Mesendoderm (in vitro differentiated cells): ENCODE data around the gene KRTAP5-10.
A peak's percentile ranks its signal among the peaks of the same experiment; 100 is the strongest.
"Not testable (repeated sequence)": the region's sequence is repeated elsewhere in the genome, so short reads cannot be mapped to it uniquely, and the experiment has no call there.

Source experiments
- DNase-seq: peaks from one replicate; pipeline ENCODE4 v3.0.0; 2013
- H2AK5ac ChIP-seq: 2 replicates; pipeline ENCODE4 v1.6.1; 2013; ENCODE audit warnings: low read length, inconsistent platforms
- H2BK120ac ChIP-seq: 2 replicates; pipeline ENCODE4 v1.6.1; 2013; ENCODE audit warnings: low read depth, mild to moderate bottlenecking, low read length, moderate library complexity, mixed read lengths
- H2BK15ac ChIP-seq: replicated peaks from 2 replicates; pipeline ENCODE4 v1.6.1; 2013; ENCODE audit warnings: low read depth, mild to moderate bottlenecking, moderate library complexity
- H2BK5ac ChIP-seq: 2 replicates; pipeline ENCODE4 v1.6.1; 2013; ENCODE audit warnings: low read length, inconsistent platforms
- H3K18ac ChIP-seq: 2 replicates; pipeline ENCODE4 v1.6.1; 2013; ENCODE audit warnings: mild to moderate bottlenecking, low read length, mixed read lengths
- H3K23ac ChIP-seq: one replicate; pipeline ENCODE4 v1.6.1; 2013; ENCODE audit warnings: low read length
- H3K27ac ChIP-seq: 2 replicates; pipeline ENCODE4 v1.5.1; 2013; ENCODE audit warnings: low read depth, mild to moderate bottlenecking, inconsistent platforms, low read length, moderate library complexity
- H3K27me3 ChIP-seq: 2 replicates; pipeline ENCODE4 v1.6.1; 2013; ENCODE audit warnings: low read length, control low read depth, mild to moderate bottlenecking, inconsistent platforms; ENCODE audit not compliant: insufficient read depth, poor library complexity
- H3K36me3 ChIP-seq: 2 replicates; pipeline ENCODE4 v1.6.1; 2013; ENCODE audit warnings: low read length, inconsistent platforms; ENCODE audit not compliant: control insufficient read depth, insufficient read depth
- H3K4ac ChIP-seq: one replicate; pipeline ENCODE4 v1.6.1; 2013; ENCODE audit warnings: low read depth, mild to moderate bottlenecking, low read length, moderate library complexity
- H3K4me1 ChIP-seq: 2 replicates; pipeline ENCODE4 v1.6.1; 2013; ENCODE audit warnings: low read depth, low read length, inconsistent platforms; ENCODE audit not compliant: control insufficient read depth
- H3K4me2 ChIP-seq: 2 replicates; pipeline ENCODE4 v1.6.1; 2013; ENCODE audit warnings: low read length
- H3K4me3 ChIP-seq: 2 replicates; pipeline ENCODE4 v1.5.1; 2013; ENCODE audit warnings: mild to moderate bottlenecking, low read length
- H3K56ac ChIP-seq: one replicate; pipeline ENCODE4 v1.6.1; 2013; ENCODE audit warnings: low read length
- H3K79me1 ChIP-seq: 2 replicates; pipeline ENCODE4 v1.6.1; 2013; ENCODE audit warnings: low read length, inconsistent platforms
- H3K79me2 ChIP-seq: 2 replicates; pipeline ENCODE4 v1.6.1; 2013; ENCODE audit warnings: mild to moderate bottlenecking, low read length; ENCODE audit not compliant: control insufficient read depth, insufficient read depth
- H3K9ac ChIP-seq: 2 replicates; pipeline ENCODE4 v1.6.1; 2013; ENCODE audit warnings: low read length, inconsistent platforms
- H4K5ac ChIP-seq: one replicate; pipeline ENCODE4 v1.6.1; 2013; ENCODE audit warnings: low read length
- H4K8ac ChIP-seq: one replicate; pipeline ENCODE4 v1.6.1; 2013; ENCODE audit warnings: low read depth, mild to moderate bottlenecking, control low read depth, low read length, moderate library complexity
- WGBS: extraction: QIAGEN DNeasy Blood & Tissue Kit; methylation state at CpG from one replicate; pipeline ENCODE4 v1.1.7; 2013; ENCODE audit warnings: low lambda C conversion rate, missing lambda C conversion rate; ENCODE audit not compliant: insufficient coverage; ENCODE audit errors: extremely low coverage; 5-methylcytosine and 5-hydroxymethylcytosine counted together

KRTAP5-10 gene

DNA sequence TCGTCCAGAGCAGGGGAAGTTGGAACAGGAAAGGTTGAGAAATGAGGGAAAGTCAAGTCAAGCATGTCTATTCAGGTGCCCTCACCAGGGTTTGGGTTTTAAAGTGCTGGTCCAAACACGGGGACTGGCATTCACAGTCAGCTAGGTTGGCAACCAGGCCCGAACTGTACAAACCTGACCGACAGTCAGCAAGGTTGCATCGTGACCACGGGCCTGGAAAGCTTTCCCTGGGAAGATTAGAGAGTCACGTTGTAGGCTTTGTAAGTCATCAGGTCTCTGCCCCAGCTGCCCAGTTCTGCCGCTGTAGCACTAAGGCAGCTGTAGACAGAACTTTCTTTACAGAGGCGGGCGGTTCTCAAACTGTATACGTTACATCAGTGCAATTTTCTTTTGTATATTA is 7.4 kb downstream of the KRTAP5-10 start:
- no peaks in the 10 kb centered on the region for H3K79me1 ChIP-seq
- no peak for DNase-seq
- H2BK15ac ChIP-seq = no peak overlapping the region
- no peaks in the 10 kb centered on the region for H3K79me2 ChIP-seq
- no peak overlapping the region for H3K4me2 ChIP-seq
- H4K8ac ChIP-seq = no peak overlapping the region
- H3K4ac ChIP-seq = no peak overlapping the region
- no peaks in the 10 kb centered on the region for H3K4me1 ChIP-seq
- peak overlapping the region; percentile 50 for H2AK5ac ChIP-seq
- no peak overlapping the region for H3K18ac ChIP-seq
- no peak overlapping the region for H3K9ac ChIP-seq
- no peak overlapping the region for H3K4me3 ChIP-seq
- WGBS = no CpG with 5 or more reads among the region's 11 CpGs
- no peak overlapping the region for H4K5ac ChIP-seq
- H3K56ac ChIP-seq = no peak overlapping the region
- H3K23ac ChIP-seq = no peak overlapping the region
- no peaks in the 10 kb centered on the region for H3K27me3 ChIP-seq
- no peaks in the 10 kb centered on the region for H3K36me3 ChIP-seq
- no peak overlapping the region for H2BK5ac ChIP-seq
- H3K27ac ChIP-seq = no peak overlapping the region
- H2BK120ac ChIP-seq = no peak overlapping the region

DNA sequence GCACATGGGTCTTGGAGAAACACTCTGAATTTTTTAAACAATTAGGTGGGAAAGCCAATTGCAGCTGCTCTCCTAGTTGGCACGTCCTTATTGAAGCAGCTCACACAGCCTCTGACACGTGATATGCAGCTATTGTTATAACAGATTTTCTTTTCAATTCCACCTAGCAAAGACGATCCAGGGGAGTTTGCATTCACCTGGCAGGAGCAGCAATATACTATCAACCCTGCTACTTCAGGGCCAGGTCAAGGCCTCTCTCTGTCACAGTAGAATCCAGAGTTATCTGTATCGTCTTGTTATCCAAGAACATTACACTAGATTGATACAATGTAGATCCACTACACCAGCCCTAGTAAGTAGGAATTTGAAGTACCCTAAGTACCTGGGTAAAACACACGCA is 9.1 kb downstream of the KRTAP5-10 start:
- no peaks in the 10 kb centered on the region for H3K27me3 ChIP-seq
- no peaks in the 10 kb centered on the region for H3K4me1 ChIP-seq
- no peak overlapping the region for H4K8ac ChIP-seq
- H3K4me2 ChIP-seq = no peak overlapping the region
- no peak overlapping the region for H3K18ac ChIP-seq
- no peak overlapping the region for H3K56ac ChIP-seq
- no peaks in the 10 kb centered on the region for H3K79me2 ChIP-seq
- no peak overlapping the region for H2BK15ac ChIP-seq
- no peaks in the 10 kb centered on the region for H3K79me1 ChIP-seq
- H2AK5ac ChIP-seq = no peak overlapping the region
- H3K36me3 ChIP-seq = no peaks in the 10 kb centered on the region
- no peak overlapping the region for H3K9ac ChIP-seq
- no peak overlapping the region for H3K4ac ChIP-seq
- no peak overlapping the region for H3K27ac ChIP-seq
- WGBS = no CpG with 5 or more reads among the region's 5 CpGs
- no peak overlapping the region for H3K4me3 ChIP-seq
- no peak overlapping the region for H4K5ac ChIP-seq
- no peak for DNase-seq
- no peak overlapping the region for H3K23ac ChIP-seq
- no peak overlapping the region for H2BK5ac ChIP-seq
- H2BK120ac ChIP-seq = no peak overlapping the region

DNA sequence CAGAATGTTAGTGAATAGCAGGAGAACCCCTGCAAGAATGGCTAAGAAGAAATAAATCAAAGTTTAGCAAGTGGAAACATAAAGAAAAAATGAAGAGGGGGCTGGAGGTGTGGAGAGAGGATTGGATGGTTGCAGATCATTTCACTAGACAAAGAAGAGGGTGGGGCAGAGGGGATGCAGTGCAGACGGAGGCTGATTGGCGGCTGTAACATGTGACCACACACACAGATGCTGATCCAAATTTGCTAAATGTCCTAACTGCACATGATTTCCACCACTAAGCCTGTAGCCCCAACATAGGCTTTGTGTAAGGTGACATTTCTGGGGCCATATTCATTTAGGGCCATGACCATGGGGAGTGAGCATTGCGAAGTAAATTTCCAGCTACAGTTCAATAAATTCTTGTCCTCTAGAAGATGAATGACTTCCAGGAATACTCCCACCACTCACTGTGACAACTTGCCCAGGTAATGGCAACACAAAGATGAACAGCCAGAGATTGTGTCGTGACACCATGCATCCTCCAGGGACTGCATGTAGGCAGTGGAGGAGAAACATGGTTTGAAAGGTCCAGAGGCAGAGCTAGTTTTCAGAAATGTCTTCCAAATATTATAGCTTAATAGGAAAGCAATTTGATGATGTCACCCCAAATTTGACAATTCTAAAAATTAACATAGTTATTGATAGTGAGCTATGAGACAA is 10.5 kb downstream of the KRTAP5-10 start:
- no CpG with 5 or more reads among the region's 4 CpGs for WGBS
- Histone ChIP-seq H3K9ac (no peak overlapping the region), H3K56ac (no peak overlapping the region), H3K27me3 (no peaks in the 10 kb centered on the region), H2BK15ac (no peak overlapping the region), H3K23ac (no peak overlapping the region), H3K4ac (no peak overlapping the region), H3K4me1 (no peaks in the 10 kb centered on the region), H4K5ac (no peak overlapping the region), H2BK5ac (no peak overlapping the region), H3K79me1 (no peaks in the 10 kb centered on the region), H4K8ac (no peak overlapping the region), H2AK5ac (no peak overlapping the region), H3K27ac (no peak overlapping the region), H3K18ac (no peak overlapping the region), H3K79me2 (no peaks in the 10 kb centered on the region), H3K4me2 (no peak overlapping the region), H2BK120ac (no peak overlapping the region), H3K36me3 (no peaks in the 10 kb centered on the region), H3K4me3 (no peak overlapping the region)
- DNase-seq = no peak

GRCh38 chr11:71576688-71577465 is 11.5 kb downstream of the KRTAP5-10 start:
- H3K23ac ChIP-seq, H3K79me1 ChIP-seq, H3K18ac ChIP-seq, H3K36me3 ChIP-seq, H3K79me2 ChIP-seq, H2BK5ac ChIP-seq, H3K4me2 ChIP-seq, H3K9ac ChIP-seq, H3K4me1 ChIP-seq, H3K4me3 ChIP-seq, H3K4ac ChIP-seq, H4K5ac ChIP-seq, H3K56ac ChIP-seq, H3K27ac ChIP-seq, H2BK120ac ChIP-seq, H4K8ac ChIP-seq, H2AK5ac ChIP-seq, H3K27me3 ChIP-seq, DNase-seq, H2BK15ac ChIP-seq: not testable (repeated sequence)
- WGBS = no CpG with 5 or more reads among the region's 41 CpGs

DNA sequence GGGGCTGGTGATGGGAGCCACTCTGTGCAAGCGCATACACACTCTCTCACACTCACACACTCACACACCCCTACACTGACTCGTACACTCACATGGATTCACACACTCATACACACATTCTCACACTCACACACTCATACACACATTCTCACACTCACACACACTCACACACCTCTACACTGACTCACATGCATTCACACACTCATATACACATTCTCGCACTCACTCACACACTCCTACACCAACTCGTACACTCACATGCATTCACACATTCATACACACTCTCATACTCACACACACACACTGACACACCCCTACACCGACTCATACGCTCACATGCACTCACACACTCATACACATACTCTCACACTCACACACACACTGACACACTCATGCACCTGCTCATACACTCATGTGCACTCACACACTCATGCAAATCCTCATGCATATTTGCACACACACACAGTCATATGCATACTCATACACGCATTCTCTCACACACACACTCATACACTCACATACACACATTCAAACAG is 12.2 kb downstream of the KRTAP5-10 start:
- WGBS = 100% methylated on average over 5 of the region's 7 CpGs
- H3K36me3 ChIP-seq = no peaks in the 10 kb centered on the region
- no peak overlapping the region for H3K18ac ChIP-seq
- no peak overlapping the region for H3K23ac ChIP-seq
- no peak overlapping the region for H4K5ac ChIP-seq
- no peak for DNase-seq
- no peaks in the 10 kb centered on the region for H3K79me1 ChIP-seq
- H3K27ac ChIP-seq = no peak overlapping the region
- no peak overlapping the region for H2BK120ac ChIP-seq
- no peaks in the 10 kb centered on the region for H3K27me3 ChIP-seq
- no peak overlapping the region for H2BK15ac ChIP-seq
- H2AK5ac ChIP-seq = no peak overlapping the region
- H3K4me2 ChIP-seq = no peak overlapping the region
- H3K4ac ChIP-seq = no peak overlapping the region
- H3K4me1 ChIP-seq = no peaks in the 10 kb centered on the region
- no peaks in the 10 kb centered on the region for H3K79me2 ChIP-seq
- no peak overlapping the region for H3K4me3 ChIP-seq
- no peak overlapping the region for H3K56ac ChIP-seq
- no peak overlapping the region for H3K9ac ChIP-seq
- H2BK5ac ChIP-seq = no peak overlapping the region
- H4K8ac ChIP-seq = no peak overlapping the region
